Muscle layer of duodenum (tissue), 2 donors: Measurements from ENCODE around the gene SHB.

ENCODE experiments used
- H3K27ac ChIP-seq: one replicate; pipeline ENCODE4 v1.7.0; 2013; ENCODE audit warnings: mild to moderate bottlenecking, low read length
- H3K27me3 ChIP-seq: one replicate; pipeline ENCODE4 v1.7.0; 2013; ENCODE audit warnings: low read depth, mild to moderate bottlenecking, control low read depth, low read length
- H3K36me3 ChIP-seq, 2 donors: one replicate each; pipeline ENCODE4 v1.7.0; 2013; ENCODE audit warnings: low read length in 2 of 2, control low read depth in 1 of 2, mild to moderate bottlenecking in 1 of 2; ENCODE audit not compliant: insufficient read depth in 2 of 2, control insufficient read depth in 1 of 2
- H3K4me1 ChIP-seq, 2 donors: one replicate each; pipeline ENCODE4 v1.7.0; 2013; ENCODE audit warnings: low read length in 2 of 2, mild to moderate bottlenecking in 2 of 2, control low read depth in 1 of 2, moderate library complexity in 1 of 2; ENCODE audit not compliant: insufficient read depth in 2 of 2, control insufficient read depth in 1 of 2
- H3K4me3 ChIP-seq, 2 donors: one replicate each; pipeline ENCODE4 v1.7.0; 2013; ENCODE audit warnings: low read length in 2 of 2, low read depth in 1 of 2, mild to moderate bottlenecking in 1 of 2
- H3K9me3 ChIP-seq, 2 donors: one replicate each; pipeline ENCODE4 v1.7.0; 2013; ENCODE audit warnings: low read length in 2 of 2, control low read depth in 1 of 2, mild to moderate bottlenecking in 1 of 2; ENCODE audit not compliant: control insufficient read depth in 1 of 2
- donor health status: healthy.

SHB gene

GRCh38 chr9:38060681-38061080, 8.3 kb downstream of the SHB start:
- Histone ChIP-seq H3K27me3 (no peaks in the 10 kb centered on the region), H3K27ac (no peak overlapping the region), H3K4me1 (peaks cover 5 to 33% of the 10 kb centered on the region in 2 donors), H3K36me3 (no peaks in the 10 kb centered on the region), H3K4me3 (no peak overlapping the region), H3K9me3 (no peaks in the 10 kb centered on the region)

GRCh38 chr9:38059233-38059936, 9.6 kb downstream of the SHB start:
- H3K4me3 ChIP-seq, result no peak overlapping the region
- peaks cover 5 to 22% of the 10 kb centered on the region in 2 donors for H3K4me1 ChIP-seq
- no peaks in the 10 kb centered on the region for H3K27me3 ChIP-seq
- H3K27ac ChIP-seq, result no peak overlapping the region
- H3K36me3 ChIP-seq, result no peaks in the 10 kb centered on the region
- no peaks in the 10 kb centered on the region for H3K9me3 ChIP-seq

GRCh38 chr9:38058452-38059232, 10.4 kb downstream of the SHB start:
- Histone ChIP-seq H3K4me3 (no peak overlapping the region), H3K36me3 (no peaks in the 10 kb centered on the region), H3K27ac (no peak overlapping the region), H3K9me3 (no peaks in the 10 kb centered on the region), H3K4me1 (peaks cover 5 to 22% of the 10 kb centered on the region in 2 donors), H3K27me3 (no peaks in the 10 kb centered on the region)

- Histone ChIP-seq H3K36me3 (no peaks in the 10 kb centered on the region), H3K9me3 (no peaks in the 10 kb centered on the region), H3K27me3 (no peaks in the 10 kb centered on the region), H3K27ac (no peak overlapping the region), H3K4me1 (peaks cover 0 to 13% of the 10 kb centered on the region in 2 donors), H3K4me3 (no peak overlapping the region)
Observed at GRCh38 chr9:38057416-38058195, 11.4 kb downstream of the SHB start.

- no peaks in the 10 kb centered on the region for H3K36me3 ChIP-seq
- H3K9me3 ChIP-seq, result no peaks in the 10 kb centered on the region
- peaks cover 0 to 13% of the 10 kb centered on the region in 2 donors for H3K4me1 ChIP-seq
- H3K27ac ChIP-seq, result no peak overlapping the region
- H3K27me3 ChIP-seq, result no peaks in the 10 kb centered on the region
- H3K4me3 ChIP-seq, result no peak overlapping the region
Observed at GRCh38 chr9:38054653-38055052, 14.4 kb downstream of the SHB start.

GRCh38 chr9:38053697-38054461, 15.1 kb downstream of the SHB start:
- H3K4me1 ChIP-seq, result peaks cover 0 to 13% of the 10 kb centered on the region in 2 donors
- no peak overlapping the region for H3K4me3 ChIP-seq
- no peaks in the 10 kb centered on the region for H3K27me3 ChIP-seq
- H3K9me3 ChIP-seq, result no peaks in the 10 kb centered on the region
- H3K36me3 ChIP-seq, result no peaks in the 10 kb centered on the region
- no peak overlapping the region for H3K27ac ChIP-seq

GRCh38 chr9:38051780-38052546, 17.1 kb downstream of the SHB start:
- Histone ChIP-seq H3K4me3 (no peak overlapping the region), H3K27me3 (no peaks in the 10 kb centered on the region), H3K27ac (no peak overlapping the region), H3K4me1 (peaks cover 5 to 10% of the 10 kb centered on the region in 2 donors), H3K36me3 (no peaks in the 10 kb centered on the region), H3K9me3 (no peaks in the 10 kb centered on the region)

- H3K27ac ChIP-seq, result peak overlapping the region; percentile 82
- peaks cover 5 to 11% of the 10 kb centered on the region in 2 donors for H3K4me1 ChIP-seq
Observed at GRCh38 chr9:38048316-38048969, 20.6 kb downstream of the SHB start.

GRCh38 chr9:38047301-38048251, 21.5 kb downstream of the SHB start:
- no peaks in the 10 kb centered on the region for H3K36me3 ChIP-seq
- H3K27me3 ChIP-seq, result no peaks in the 10 kb centered on the region
- H3K4me3 ChIP-seq, result peak overlapping the region; percentile 24 to 27
- no peaks in the 10 kb centered on the region for H3K9me3 ChIP-seq
- peaks cover 5 to 19% of the 10 kb centered on the region in 2 donors for H3K4me1 ChIP-seq
- H3K27ac ChIP-seq, result peak overlapping the region; percentile 82

More at GRCh38 chr9:38048316-38048969, 20.6 kb downstream of the SHB start:
- Histone ChIP-seq H3K27me3 (no peaks in the 10 kb centered on the region), H3K9me3 (no peaks in the 10 kb centered on the region), H3K36me3 (no peaks in the 10 kb centered on the region), H3K4me3 (no peak overlapping the region)
